Measurements from ENCODE around the gene KRT75.
"Not testable (repeated sequence)": the region's sequence is repeated elsewhere in the genome, so short reads cannot be mapped to it uniquely, and the experiment has no call there.

KRT75 gene

DNA sequence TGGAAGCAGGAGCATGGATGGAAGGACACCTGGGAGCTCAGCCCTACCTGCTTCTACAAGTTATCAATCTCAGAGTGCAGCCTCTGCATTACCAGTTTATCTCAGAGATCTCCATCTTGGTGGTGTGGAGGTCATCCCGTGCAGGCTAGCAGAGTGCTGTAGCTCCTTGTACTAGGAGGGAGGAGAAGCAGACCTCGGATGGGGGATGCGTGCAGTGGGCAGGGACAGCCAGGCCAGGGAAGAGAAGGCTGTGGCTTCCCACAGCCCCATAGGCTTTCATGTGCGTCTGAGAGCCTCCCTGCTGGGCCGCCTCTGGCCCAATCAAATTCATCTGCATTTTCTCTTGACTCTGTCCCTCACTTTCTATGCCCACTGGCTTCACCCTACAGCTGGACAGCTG, 19.2 kb downstream of the KRT75 start:
- no peak for DNase-seq

DNA sequence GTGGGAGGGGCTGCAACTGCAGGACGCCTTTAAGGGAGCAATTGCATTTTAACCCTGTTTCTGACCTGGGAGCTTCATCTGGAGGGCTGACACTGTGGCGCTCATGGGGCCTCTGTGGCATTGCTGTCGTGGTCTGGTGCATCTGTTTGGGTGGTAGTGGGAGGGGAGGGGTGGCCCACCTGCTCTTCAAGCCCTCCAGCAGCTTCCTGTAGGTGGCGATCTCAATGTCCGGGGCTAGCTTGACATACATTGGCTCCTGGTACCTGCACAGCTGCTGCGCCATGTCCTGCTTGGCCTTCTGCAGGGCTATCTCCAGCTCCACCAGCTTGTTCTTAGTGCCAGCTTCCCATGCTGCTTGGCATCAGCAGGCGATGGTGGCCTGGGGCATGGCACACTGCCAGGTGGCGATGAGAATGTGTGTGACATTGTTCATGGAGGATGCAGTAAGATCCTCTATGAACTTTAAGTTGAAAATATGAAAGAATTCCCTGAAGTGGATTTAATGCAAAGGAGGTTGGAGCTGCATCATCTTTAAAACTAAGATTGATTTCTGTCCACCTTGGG, 20.3 kb downstream of the KRT75 start:
- DNase-seq = no peak

DNA sequence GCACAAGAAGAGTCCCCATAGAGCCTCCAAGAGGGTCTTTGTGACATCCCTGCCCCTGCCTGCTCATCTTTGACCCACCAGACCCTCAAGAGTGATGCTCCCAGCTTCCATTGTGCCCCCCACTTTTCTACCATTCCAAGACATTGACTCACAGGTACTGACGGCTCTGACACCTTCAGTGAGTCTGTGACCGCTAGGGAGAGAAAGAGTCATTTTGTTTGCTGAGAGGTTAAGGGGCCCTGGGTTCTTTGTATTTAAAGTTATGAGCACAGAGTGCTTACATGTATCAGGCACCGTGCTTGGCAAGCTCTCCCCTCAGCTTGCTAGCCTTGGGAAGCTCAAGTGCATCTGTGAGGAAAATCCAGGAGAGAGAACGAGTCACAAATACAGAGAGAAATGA, 21.0 kb downstream of the KRT75 start:
- no peak for DNase-seq

DNA sequence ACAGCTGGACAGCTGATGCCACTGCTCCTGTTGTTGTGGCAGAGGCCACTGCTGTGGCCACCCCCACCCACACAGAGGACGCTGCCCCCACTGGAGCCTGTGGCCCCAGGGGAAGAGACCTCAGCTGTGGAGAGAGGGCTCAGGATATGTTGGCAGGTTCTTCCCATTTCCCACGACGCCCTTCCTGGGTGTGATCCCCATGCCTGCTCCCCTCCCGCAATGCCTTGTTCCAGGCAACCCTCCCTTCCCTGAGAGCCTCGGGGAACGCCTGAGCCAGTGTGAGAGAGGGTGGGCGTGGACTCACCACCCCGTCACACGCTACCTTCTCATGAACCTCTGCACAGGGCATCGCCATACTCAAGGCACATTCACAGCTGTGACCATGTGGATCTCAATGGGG, 22.4 kb downstream of the KRT75 start:
- DNase-seq = no peak

DNA sequence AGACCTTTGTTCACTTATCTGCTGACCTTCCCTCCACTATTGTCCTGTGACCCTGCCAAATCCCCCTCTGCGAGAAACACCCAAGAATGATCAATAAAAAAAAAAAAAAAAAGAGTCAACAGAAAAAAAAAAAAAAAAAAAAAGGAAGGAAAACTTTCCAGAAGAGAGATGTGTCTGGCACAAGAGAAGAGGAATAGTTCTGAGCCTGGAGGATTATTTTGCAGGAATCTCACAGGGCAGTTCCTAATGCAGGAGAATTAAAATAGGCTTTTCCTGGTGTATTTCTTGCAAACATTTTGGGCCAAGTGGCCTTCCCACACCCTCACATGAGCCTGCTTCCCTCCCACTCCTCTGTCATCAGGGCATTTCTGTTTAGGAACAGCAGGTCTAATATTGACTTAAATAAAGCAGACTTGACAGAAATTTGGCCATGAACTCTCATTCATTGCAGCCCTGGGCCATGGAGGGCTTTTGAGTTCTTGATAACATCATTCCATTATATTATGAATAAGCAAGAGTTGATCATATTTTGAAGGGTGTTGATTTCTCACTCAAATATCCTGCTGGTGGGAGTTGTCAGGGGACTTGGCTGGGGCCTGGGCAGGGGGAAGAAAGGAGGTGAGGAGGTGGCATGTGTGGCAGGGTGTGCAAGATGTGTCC, 23.5 kb downstream of the KRT75 start:
- DNase-seq = not testable (repeated sequence)

DNA sequence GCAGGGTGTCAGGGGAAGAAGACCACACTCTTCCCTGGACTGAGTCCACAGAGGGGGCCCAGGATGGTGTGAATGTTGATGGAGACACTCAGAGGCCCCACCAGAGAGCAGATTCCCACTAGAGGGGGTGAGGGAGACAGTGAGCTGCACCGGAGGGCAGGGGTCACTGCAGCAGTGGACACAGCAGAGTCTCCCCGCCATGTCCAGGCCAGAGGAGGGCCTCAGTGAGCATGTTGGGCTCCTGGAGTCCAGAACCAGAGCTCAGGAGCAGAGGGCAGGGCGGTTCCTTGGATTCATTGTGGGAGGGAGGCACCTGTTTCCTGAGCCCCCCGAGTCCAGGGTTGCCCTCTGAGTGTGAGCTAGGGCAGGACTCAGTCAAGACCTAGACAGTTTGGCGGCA, 26.3 kb downstream of the KRT75 start:
- no peak for DNase-seq

DNA sequence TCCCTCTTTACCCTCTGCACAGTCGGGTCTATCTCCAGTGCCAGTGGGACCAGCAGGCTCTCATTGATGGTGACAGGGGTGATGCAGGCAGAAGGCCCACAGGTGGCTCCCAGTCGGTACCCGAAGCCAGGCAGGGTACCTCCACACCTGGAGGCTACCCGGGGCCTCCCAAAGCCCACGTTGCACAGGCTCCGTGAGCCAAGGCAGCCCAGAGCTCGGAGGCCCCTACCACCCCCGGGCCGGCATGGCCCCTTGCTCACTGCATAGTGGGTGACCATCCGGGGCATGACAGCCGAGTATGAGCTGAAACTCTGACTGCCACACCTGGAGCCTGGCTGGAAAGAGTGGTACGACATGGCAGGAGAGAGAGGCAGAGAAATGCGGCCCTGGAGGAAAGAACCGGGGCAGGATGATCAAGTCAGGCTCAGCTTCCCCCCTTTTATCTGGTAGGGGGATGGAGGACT, 28.2 kb downstream of the KRT75 start, which contains the start of gene KRT82:
Gene KRT82, minus strand, starts transcription at position 414 of the 464 bp plus-strand sequence. Its CDS starts 58 bp downstream, at position 356.
- no peak for DNase-seq

DNA sequence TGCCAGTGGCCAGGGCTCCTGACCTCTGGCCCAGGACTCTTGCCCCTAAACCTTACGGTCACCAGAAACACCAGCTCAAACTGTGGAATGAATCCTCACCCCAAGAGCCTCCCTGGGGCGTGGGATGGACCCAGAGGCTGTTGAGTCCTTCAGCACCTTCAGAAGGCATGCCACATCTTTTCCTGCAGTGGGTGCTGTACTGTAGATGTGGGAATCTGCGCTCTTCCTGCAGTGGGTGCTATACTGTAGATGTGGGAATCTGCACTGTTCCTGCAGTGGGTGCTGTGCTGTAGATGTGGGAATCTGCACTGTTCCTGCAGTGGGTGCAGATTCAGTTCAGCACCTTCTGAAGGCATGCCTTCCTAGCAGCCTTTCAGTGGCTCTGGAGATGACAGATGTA, 29.2 kb downstream of the KRT75 start:
- DNase-seq = no peak

DNA sequence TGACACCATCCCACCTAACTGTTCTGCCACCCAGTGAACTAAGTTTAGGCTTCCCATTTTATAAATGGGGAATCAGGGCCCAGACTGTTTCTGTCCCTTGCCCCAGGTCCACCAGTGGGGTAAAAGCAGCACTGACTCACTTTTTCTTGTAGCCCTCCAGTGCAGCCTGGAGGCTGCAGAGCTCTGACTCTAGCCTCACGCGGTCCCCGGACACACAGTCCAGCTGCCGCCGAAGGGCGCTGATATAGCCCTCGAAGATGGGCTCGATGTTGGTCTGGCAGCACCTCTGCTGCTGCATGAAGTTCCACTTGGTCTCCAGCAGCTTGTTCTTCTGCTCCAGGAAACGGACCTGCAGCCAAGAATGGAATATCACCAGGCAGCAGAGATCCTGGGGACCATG, 30.6 kb downstream of the KRT75 start:
- DNase-seq = no peak

DNA sequence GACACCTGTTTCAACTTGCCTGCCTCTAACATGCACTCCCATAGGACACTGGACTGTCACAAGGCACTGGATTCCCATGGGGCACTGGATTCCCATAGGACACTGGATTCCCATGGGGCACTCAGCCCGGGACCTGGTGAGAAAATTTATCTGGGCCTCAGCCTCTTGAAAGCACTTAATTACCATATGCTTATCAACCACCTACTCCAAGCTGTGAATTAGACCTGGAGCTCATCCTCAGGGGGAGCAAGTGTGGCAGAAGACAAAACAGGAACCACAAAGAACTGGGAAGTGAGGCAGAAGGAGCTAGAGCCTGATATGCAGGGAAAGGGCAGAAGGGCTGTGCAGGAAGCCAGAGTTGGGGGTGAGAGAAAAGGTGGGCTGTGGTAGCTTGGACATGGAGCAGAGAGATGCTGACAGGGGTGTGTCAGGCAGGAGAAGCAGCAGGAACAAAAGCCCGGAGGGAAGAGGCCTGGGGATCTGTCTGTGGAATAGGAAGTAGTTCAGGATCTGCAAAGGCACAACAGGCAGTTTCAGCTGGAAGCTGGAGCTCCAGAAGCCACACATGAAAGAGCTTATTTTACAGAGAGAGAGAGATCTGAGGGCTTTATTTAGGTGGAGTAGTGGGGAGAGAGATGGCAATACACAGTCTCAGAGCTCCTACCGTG, 31.2 kb downstream of the KRT75 start:
- DNase-seq = no peak

DNA sequence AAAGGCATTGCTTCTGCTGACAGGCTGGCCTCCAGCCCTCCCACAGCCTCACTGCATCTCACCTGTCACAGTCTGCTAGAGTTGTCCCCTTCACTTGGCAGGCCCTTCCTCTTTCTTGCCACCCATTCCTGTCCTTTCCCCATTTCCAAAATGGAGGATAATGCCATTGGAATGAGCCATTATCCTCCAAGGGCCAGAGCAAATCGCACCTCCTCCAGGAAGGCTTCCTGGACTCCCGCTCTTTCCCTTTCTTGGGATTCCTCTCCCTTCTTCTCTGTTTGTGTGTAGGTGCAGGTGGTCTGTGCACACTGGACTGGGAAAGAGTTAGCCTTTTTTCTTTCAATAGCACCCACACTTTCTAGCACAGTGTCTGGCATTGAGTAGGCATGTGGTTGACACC, 31.8 kb downstream of the KRT75 start:
- no peak for DNase-seq

DNA sequence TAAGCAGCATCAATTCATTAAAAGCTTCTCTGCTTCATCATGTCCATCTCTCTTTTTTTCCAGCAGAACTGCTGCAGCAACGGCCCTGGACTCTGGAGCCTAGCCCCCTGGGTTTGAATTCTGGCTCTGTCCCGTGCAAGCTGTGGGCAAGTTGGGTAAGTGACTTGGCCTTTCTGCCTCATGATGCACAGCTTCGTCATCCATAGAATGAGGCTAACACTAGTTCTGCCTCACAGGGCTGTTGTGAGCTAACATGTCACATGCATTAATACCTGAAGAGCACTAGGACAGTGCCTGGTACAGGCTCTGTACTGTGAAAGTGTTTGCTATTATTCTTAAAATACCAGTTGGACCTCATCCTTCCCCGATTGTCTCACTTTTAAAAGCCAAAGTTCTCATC, 32.2 kb downstream of the KRT75 start:
- no peak for DNase-seq

DNA sequence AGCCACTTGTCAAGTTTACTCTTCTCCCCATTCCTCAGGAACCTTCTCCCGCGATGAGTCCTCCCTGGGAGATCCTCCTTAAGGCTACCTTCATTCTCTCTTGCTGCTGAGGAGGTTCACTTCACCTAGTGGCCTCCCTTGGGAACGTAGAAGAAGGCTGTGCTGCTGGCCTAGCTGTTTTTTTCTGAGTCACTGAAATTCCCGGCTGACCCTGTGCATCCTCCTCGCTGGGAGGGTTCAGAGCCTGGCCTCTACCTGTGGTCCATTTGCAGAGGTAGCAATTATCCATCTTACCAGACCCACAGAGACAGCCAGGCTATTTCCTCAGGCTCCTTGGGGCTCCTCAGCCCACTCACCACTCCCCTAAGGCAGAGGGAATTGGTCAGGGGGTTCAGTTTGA, 32.6 kb downstream of the KRT75 start:
- no peak for DNase-seq

DNA sequence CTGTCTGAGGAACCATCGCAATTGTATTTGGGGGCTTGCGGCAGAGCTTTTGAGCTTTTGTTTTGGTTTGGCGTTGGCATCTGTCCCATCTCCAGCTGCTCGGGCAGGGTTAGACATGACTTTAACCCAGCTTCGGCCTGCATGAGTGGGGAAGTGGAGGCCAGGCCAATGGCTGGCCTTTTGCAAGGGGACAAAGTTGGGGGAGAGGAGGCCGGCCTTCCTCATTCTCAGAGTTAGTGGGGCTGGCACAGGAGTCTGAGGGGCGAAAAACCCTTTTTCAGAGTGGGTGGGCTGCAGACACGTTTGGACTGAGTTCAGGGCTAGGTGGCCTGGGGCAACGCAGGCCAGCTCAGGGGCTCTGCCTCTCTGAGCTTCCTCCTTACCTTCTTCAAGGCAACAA, 33.3 kb downstream of the KRT75 start:
- DNase-seq = no peak

DNA sequence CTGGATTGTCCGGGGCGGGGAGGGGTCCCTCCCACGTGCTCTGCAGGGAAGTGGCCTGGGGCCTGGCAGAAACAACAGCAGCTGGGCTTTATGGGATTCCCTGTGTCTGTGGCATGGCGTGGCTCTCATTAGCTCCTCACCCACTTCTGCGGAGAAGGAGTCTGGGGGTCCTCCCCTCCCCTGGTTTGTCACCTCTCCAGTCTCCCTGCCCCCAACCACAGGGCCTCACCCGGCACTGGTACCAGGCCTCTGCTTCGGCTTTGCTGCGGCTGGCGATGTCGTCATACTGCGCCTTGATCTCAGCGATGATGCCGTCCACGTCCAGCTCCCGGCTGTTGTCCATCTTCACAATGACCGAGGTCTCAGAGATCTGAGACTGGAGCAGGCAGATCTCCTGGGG, 34.4 kb downstream of the KRT75 start:
- no peak for DNase-seq

DNA sequence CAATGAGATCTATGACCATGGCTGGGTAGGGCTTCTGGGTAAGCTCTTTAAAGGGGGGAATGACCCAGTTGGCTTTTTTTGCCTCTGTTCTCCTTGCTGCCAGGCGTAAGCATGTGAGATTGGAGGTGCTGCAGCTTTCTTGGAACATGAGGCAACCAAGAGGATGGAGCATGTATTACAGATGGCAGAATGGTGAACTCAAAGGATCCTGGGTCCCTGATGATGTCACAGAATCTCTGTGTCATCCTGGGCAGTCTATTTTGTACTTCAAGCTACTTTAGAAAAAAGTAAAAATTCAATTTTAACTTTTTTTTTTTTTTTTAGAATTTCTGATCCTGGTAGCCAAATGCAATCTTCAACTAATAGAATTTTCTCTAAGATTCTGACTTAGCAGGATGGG, 36.0 kb downstream of the KRT75 start:
- DNase-seq = no peak

DNA sequence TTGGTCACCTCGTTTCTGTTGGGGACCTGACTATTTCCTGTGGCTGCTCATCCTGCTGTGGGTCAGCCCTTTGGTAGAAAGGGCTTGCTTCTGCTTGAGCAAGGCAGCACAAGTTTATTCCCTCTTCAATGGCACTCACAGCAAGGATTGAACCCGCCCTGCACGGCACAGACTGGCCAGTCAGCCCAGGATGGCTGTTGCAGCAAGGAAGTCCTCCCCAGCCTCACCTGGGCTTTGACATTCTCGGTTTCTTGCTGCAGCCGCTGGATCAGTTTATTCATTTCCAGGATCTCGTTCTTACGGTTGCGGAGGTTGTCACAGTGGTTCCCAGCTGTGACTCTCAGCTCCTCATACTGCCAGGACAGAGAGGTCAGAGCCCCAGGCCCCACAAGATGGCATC, 37.5 kb downstream of the KRT75 start:
- no peak for DNase-seq

DNA sequence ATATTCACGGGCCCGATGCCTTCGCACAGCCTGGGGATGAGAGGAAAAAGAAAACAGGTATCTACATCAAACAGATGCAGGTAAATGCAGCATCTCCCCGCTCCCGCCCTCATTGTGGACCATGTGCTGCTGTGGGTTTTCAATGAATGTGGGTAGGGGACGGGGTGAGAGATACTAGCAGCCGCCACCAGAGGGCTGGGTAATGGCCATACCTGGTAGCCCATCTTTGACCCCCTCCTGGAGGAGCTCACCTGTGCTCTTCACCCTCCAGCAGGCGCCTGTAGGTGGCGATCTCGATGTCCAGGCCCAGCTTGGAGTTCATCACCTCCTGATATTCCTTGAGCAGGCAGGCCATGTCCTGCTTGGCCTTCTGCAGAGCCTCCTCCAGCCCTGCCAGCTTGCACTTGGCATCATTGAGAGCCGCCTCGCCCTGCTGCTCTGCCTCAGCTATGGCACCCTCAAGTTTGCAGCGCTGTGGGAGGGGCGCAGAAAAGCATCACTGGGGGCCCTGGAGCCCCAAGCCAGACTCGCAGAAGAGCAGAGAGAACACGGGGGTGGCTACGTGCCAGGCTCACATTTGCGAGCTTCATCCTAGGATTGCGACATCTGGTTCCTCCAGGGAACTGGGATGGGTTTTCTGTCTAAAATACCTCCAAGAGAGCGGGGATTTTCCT, 38.3 kb downstream of the KRT75 start:
- peak; percentile 29 for DNase-seq

DNA sequence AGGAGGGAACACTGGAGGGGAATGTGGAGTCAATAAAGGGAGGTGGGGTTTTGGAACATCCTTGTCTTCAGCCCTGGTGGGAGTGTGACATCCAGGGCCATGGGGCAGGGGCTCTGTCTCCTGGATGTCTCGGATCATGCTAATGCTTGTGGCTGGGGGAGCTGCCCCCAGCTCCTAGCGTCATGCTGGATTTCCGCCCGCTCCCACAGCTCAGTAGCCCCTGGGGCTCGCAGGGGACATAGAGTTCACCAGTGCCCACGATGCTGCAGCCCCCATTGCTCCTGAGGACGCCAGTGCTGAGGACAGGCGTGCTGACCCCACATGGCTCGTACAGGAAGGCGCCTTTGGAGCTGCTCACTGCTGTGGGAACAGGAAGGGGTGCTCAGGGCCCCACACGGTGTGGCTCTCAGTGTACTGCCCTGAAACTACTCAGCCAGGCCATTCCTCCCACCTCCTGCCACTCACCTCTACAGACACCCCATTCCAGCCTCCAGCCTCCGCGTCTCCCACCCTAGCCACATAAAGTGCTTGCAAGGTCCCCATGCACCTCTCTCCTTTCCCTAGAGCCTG, 39.2 kb downstream of the KRT75 start:
- DNase-seq = no peak

DNA sequence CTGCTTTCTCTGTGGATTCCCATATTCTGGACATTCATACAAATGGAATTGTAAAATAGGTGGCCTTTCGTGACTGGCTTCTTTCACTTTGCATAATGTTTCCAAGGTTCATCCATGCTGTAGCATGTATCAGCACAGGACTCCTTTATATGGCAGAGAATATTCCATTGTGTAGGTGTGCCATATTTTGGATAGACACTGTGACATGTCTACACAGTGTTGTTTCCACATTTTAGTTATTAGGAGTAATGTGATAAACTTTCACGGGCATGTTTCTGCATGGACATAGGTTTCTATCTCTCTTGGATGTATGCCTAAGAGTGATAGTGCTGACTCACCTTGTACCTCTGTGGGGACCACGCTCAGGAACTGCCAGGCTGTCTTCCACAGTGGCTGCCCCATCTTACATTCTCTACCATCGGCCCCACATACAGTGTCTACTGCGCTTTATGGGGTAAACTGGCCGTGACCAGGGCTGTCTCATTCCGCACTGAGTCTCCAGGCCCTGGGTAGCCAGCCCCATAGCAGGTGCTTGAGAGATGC, 41.6 kb downstream of the KRT75 start:
- no peak for DNase-seq

DNA sequence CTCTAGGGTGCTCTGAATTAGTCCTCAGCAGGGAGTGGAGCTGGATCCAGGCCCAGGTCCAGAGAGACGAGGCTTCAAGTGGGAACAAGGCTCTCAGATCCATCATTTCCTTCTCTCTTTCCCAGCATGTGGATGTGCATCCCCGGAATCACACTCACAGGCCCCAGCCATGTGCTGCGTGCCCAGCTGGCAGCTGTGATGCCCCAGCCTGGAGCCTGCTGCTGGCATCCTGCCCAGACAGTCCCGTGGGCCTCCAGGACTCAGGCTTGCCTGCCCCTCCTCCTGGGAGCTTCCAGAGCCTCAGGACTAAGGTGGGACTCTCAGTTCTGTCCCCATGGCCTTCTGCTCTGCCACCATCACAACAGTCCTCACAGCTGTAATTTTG, 42.6 kb downstream of the KRT75 start:
- DNase-seq = peak; percentile 54

DNA sequence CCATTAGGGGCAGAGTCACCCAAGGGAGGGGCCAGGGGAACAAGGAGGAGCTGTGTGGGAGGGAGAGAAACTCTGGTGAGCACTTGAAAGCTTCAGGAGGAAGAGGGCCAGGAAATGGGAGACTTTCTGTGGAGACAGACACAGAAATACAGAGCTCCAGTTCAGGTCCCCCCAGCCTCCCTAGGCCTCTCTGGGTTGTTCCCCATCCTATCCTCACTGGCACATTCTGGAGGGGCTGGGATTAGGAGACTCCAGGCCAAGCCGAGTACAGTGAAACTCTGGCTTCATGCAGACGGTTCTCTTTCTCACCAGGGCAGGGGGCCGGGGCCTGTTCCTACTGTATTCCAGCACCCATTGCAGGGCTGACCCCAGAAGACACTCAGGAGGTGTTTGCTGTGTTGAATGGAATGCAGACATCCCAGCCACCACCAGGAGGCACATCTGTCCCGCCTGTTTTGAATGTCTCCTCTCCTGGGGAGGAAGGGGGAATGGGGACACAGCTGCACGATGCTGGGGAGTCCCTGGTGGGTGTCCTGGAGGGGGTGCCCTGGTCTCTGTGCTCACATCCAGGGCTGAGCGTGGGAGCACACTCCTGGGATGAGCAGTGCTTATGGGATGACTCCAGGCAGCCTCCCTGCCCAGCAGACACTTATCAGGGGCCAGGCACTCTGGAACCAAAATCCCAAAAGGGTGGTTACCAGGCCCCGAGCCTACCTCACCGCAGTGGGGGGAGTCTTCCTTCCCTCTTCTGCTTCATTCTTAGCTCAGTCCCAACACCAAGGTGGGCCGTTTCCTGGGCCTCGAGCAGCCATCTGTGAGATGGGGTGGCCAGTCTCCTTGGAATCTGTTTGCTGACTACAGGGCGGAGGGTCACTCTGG, 43.2 kb downstream of the KRT75 start:
- no peak for DNase-seq

Measured in NCI-H774 (cell line).